ENCODE results near the gene SLC2A5. TPM values are rescaled to one million over a fixed set of nuclear protein-coding genes. Genes with fewer than 3 reads are reported as not detected.

SLC2A5 gene
- total and polyA plus RNA-seq, 2 of the 4 experiments (the other 2 are of a cell fraction): 0.03 to 0.18 TPM

DNA sequence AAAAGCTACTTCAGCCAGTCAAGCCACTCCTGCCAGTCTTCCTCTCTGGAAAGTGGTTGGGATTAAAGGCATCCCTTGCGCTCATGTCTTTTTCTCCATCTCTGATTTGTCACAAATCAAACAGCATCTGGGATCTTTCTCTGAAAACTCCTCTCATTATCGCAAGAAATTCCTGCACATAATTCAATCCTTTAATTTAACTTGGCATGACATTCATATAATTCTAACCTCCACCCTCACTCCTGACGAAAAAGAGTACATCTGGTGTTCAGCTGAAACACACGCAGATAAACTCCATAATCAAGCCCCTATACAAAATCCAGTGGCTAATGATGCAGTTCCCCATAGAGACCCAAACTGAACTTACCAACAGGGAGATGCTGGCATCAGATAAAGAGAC is 19.4 kb upstream of the SLC2A5 start:
- H4K20me1 ChIP-seq (ENCODE audit: insufficient read depth, low read length): no peaks in the 10 kb centered on the region
- no peak overlapping the region for H3K4me3 ChIP-seq (ENCODE audit: insufficient read depth, low read depth, low read length)
- H2AFZ ChIP-seq (replicated peaks; ENCODE audit: low read length, poor library complexity): no peak overlapping the region
- intact Hi-C loops (cut with micrococcal nuclease): no loop called here
- no peak overlapping the region for H3K18ac ChIP-seq (ENCODE audit: low read depth, low read length)
- H4K91ac ChIP-seq (ENCODE audit: insufficient read depth, low read depth, low read length): no peak overlapping the region
- peaks cover 8% of the 10 kb centered on the region for H3K4me1 ChIP-seq (ENCODE audit: control insufficient read depth, insufficient read depth, low read length)
- H2BK15ac ChIP-seq (ENCODE audit: low read depth, low read length): no peak overlapping the region
- no peak overlapping the region for H2AK9ac ChIP-seq (replicated peaks; ENCODE audit: low read depth, low read length, poor library complexity)
- no peak overlapping the region for H2BK120ac ChIP-seq (ENCODE audit: low read depth, low read length)
- H2AK5ac ChIP-seq (ENCODE audit: low read depth, low read length): no peak overlapping the region
- no peaks in the 10 kb centered on the region for H3K36me3 ChIP-seq (ENCODE audit: control insufficient read depth, insufficient read depth, low read length)
- H3K9me1 ChIP-seq (ENCODE audit: insufficient read depth, low read length): no peaks in the 10 kb centered on the region
- no TSS peak for BruUV-seq (replicated peaks)
- H3K14ac ChIP-seq (replicated peaks; ENCODE audit: low read depth, low read length): no peak overlapping the region
- no peak overlapping the region for H3K23ac ChIP-seq (ENCODE audit: low read depth, low read length)
- H4K5ac ChIP-seq (ENCODE audit: low read depth, low read length): no peak overlapping the region
- dilution Hi-C loops (cut with HindIII; ENCODE audit: low sequenced_read_pairs, unreplicated experiment): no loop called here
- WGBS, 2 experiments (ENCODE audit: extremely low coverage in 2 of 2, insufficient read length in 1 of 2): 0% methylated on average over 1 of the region's 4 CpGs; no CpG with 5 or more reads in 1 of the 2 experiments
- H4K8ac ChIP-seq (ENCODE audit: low read depth in 2 of 2, low read length in 2 of 2): no peak overlapping the region
- no peak for TF ChIP-seq SMC3 (IDR thresholded peaks at IDR 0.05; ENCODE audit: low read depth, low read length)
- TF ChIP-seq CHD1 (IDR thresholded peaks at IDR 0.05; ENCODE audit: low read depth, low read length): no peak
- TF ChIP-seq RFX5 (IDR thresholded peaks at IDR 0.05; ENCODE audit: low read depth, low read length): no peak
- TF ChIP-seq CEBPB (IDR thresholded peaks at IDR 0.05; ENCODE audit: low read depth, low read length): no peak
- H3K4me2 ChIP-seq (ENCODE audit: low read depth, low read length): no peak overlapping the region
- no peak overlapping the region for H2BK20ac ChIP-seq (ENCODE audit: low read depth, low read length)
- H3K9me3 ChIP-seq (ENCODE audit: control insufficient read depth, insufficient read depth, low read length): peaks cover 8% of the 10 kb centered on the region
- ATAC-seq (ENCODE audit: low read depth) (no peak), DNase-seq (no peak)
- ChIA-PET CTCF (interaction anchor here (1.3 kb wide), 1 partner anchor 13 kb away, joined by 3 read pairs; no protein-coding TSS in a partner anchor), POLR2A (ENCODE audit: unreplicated experiment) (no interaction called here)
- peaks cover 45% of the 10 kb centered on the region for H3K27me3 ChIP-seq (ENCODE audit: control insufficient read depth, insufficient read depth, low read length)
- no peak overlapping the region for H3K9ac ChIP-seq (ENCODE audit: low read depth, low read length)
- in situ Hi-C loops (cut with MboI; ENCODE audit: low sequenced_read_pairs): no loop called here
- H2BK5ac ChIP-seq (ENCODE audit: low read depth, low read length, poor library complexity, severe bottlenecking): no peak overlapping the region
- H3K56ac ChIP-seq (ENCODE audit: extremely low read depth, insufficient read depth, low read length): no peak overlapping the region
- H3K4ac ChIP-seq (ENCODE audit: low read depth, low read length): no peak overlapping the region
- no peaks in the 10 kb centered on the region for H3K79me1 ChIP-seq (ENCODE audit: low read depth in 1 of 2, low read length in 2 of 2)
- H3K27ac ChIP-seq (ENCODE audit: insufficient read depth, low read length): no peak overlapping the region
